Stimulated activated effector memory CD8-positive, alpha-beta T cell treated with anti-CD3 and anti-CD28 coated beads, Interleukin-12 subunit alpha, Interleukin-12 subunit beta, amount 100 ng/mL, for 72 hours (primary cell): ENCODE data around the gene ADISSP.

Source experiments
- ATAC-seq: fragments of 150-1000 bp; cut with Tn5 transposase; 2 replicates; pipeline ENCODE4 v1.10.0; 2021
- DNase-seq, 2 donors: peaks; one replicate each; pipeline ENCODE4 v3.0.0; 2021 to 2022; ENCODE audit warnings: low spot score in 2 of 2
- H3K27ac Mint-ChIP-seq: one replicate; pipeline ENCODE4 v1.8.0; 2022; ENCODE audit warnings: mild to moderate bottlenecking, mixed read lengths
- H3K36me3 Mint-ChIP-seq: one replicate; pipeline ENCODE4 v1.8.0; 2022; ENCODE audit warnings: mild to moderate bottlenecking, mixed read lengths
- H3K4me1 Mint-ChIP-seq: one replicate; pipeline ENCODE4 v1.8.0; 2022; ENCODE audit warnings: mixed read lengths
- H3K4me3 Mint-ChIP-seq: one replicate; pipeline ENCODE4 v1.8.0; 2022; ENCODE audit warnings: mild to moderate bottlenecking, mixed read lengths
- H3K9me3 Mint-ChIP-seq: one replicate; pipeline ENCODE4 v1.8.0; 2022; ENCODE audit warnings: mixed read lengths

Gene ADISSP

GRCh38 chr20:3730803-3731672 lies 36.5 kb downstream of the ADISSP start:
- Mint-ChIP-seq H3K4me3 (no peak overlapping the region), H3K4me1 (peaks cover 6% of the 10 kb centered on the region), H3K36me3 (no peaks in the 10 kb centered on the region), H3K9me3 (no peaks in the 10 kb centered on the region), H3K27ac (no peak overlapping the region)
- ATAC-seq = no peak
- DNase-seq = no peak

GRCh38 chr20:3729811-3730540 lies 37.6 kb downstream of the ADISSP start:
- H3K4me3 Mint-ChIP-seq = no peak overlapping the region
- DNase-seq (no peak), ATAC-seq (no peak)
- no peaks in the 10 kb centered on the region for H3K9me3 Mint-ChIP-seq
- H3K27ac Mint-ChIP-seq = no peak overlapping the region
- H3K4me1 Mint-ChIP-seq = peaks cover 6% of the 10 kb centered on the region
- H3K36me3 Mint-ChIP-seq = no peaks in the 10 kb centered on the region

GRCh38 chr20:3729378-3729777 lies 38.2 kb downstream of the ADISSP start:
- Mint-ChIP-seq H3K4me1 (peaks cover 6% of the 10 kb centered on the region), H3K9me3 (no peaks in the 10 kb centered on the region), H3K36me3 (no peaks in the 10 kb centered on the region), H3K4me3 (no peak overlapping the region), H3K27ac (no peak overlapping the region)
- DNase-seq = no peak
- no peak for ATAC-seq

GRCh38 chr20:3728876-3729275 lies 38.7 kb downstream of the ADISSP start:
- DNase-seq (no peak), ATAC-seq (peak; percentile 17)
- H3K27ac Mint-ChIP-seq = no peak overlapping the region
- no peak overlapping the region for H3K4me3 Mint-ChIP-seq
- H3K36me3 Mint-ChIP-seq = no peaks in the 10 kb centered on the region
- peaks cover 6% of the 10 kb centered on the region for H3K4me1 Mint-ChIP-seq
- H3K9me3 Mint-ChIP-seq = no peaks in the 10 kb centered on the region

GRCh38 chr20:3728354-3728753 lies 39.2 kb downstream of the ADISSP start:
- DNase-seq = no peak
- H3K4me3 Mint-ChIP-seq = no peak overlapping the region
- no peak overlapping the region for H3K27ac Mint-ChIP-seq
- no peaks in the 10 kb centered on the region for H3K36me3 Mint-ChIP-seq
- ATAC-seq = peak; percentile 19
- H3K9me3 Mint-ChIP-seq = no peaks in the 10 kb centered on the region
- peaks cover 6% of the 10 kb centered on the region for H3K4me1 Mint-ChIP-seq

GRCh38 chr20:3727401-3728021 lies 40.0 kb downstream of the ADISSP start:
- ATAC-seq (no peak), DNase-seq (no peak)
- Mint-ChIP-seq H3K27ac (no peak overlapping the region), H3K9me3 (no peaks in the 10 kb centered on the region), H3K4me3 (no peak overlapping the region), H3K4me1 (peaks cover 6% of the 10 kb centered on the region), H3K36me3 (no peaks in the 10 kb centered on the region)

GRCh38 chr20:3724356-3724755 lies 43.2 kb downstream of the ADISSP start:
- ATAC-seq = no peak
- H3K36me3 Mint-ChIP-seq = no peaks in the 10 kb centered on the region
- no peak overlapping the region for H3K4me3 Mint-ChIP-seq
- no peak overlapping the region for H3K27ac Mint-ChIP-seq
- no peaks in the 10 kb centered on the region for H3K9me3 Mint-ChIP-seq
- H3K4me1 Mint-ChIP-seq = no peaks in the 10 kb centered on the region
- DNase-seq = no peak

GRCh38 chr20:3723284-3723683 lies 44.3 kb downstream of the ADISSP start:
- Mint-ChIP-seq H3K27ac (no peak overlapping the region), H3K4me1 (no peaks in the 10 kb centered on the region), H3K4me3 (no peak overlapping the region), H3K36me3 (no peaks in the 10 kb centered on the region), H3K9me3 (no peaks in the 10 kb centered on the region)
- no peak for ATAC-seq
- DNase-seq = no peak

- H3K4me1 Mint-ChIP-seq = peaks cover under 1% of the 10 kb centered on the region
- DNase-seq = no peak
- no peaks in the 10 kb centered on the region for H3K9me3 Mint-ChIP-seq
- no peak for ATAC-seq
- no peak overlapping the region for H3K27ac Mint-ChIP-seq
- no peak overlapping the region for H3K4me3 Mint-ChIP-seq
- no peaks in the 10 kb centered on the region for H3K36me3 Mint-ChIP-seq
Observed at GRCh38 chr20:3721912-3722311, 45.6 kb downstream of the ADISSP start.

GRCh38 chr20:3720626-3721025 lies 46.9 kb downstream of the ADISSP start:
- Mint-ChIP-seq H3K27ac (no peak overlapping the region), H3K36me3 (no peaks in the 10 kb centered on the region), H3K4me1 (peaks cover 8% of the 10 kb centered on the region), H3K4me3 (no peak overlapping the region), H3K9me3 (no peaks in the 10 kb centered on the region)
- DNase-seq (no peak), ATAC-seq (no peak)

- no peak for ATAC-seq
- no peak overlapping the region for H3K27ac Mint-ChIP-seq
- no peak for DNase-seq
- no peaks in the 10 kb centered on the region for H3K9me3 Mint-ChIP-seq
- H3K36me3 Mint-ChIP-seq = no peaks in the 10 kb centered on the region
- H3K4me1 Mint-ChIP-seq = peaks cover 8% of the 10 kb centered on the region
- H3K4me3 Mint-ChIP-seq = no peak overlapping the region
Observed at GRCh38 chr20:3720068-3720467, 47.5 kb downstream of the ADISSP start.

GRCh38 chr20:3719046-3719445 lies 48.5 kb downstream of the ADISSP start:
- H3K27ac Mint-ChIP-seq = no peak overlapping the region
- ATAC-seq (no peak), DNase-seq (no peak)
- H3K4me3 Mint-ChIP-seq = no peak overlapping the region
- peaks cover 8% of the 10 kb centered on the region for H3K4me1 Mint-ChIP-seq
- no peaks in the 10 kb centered on the region for H3K9me3 Mint-ChIP-seq
- H3K36me3 Mint-ChIP-seq = no peaks in the 10 kb centered on the region

GRCh38 chr20:3716195-3716834 lies 51.2 kb downstream of the ADISSP start:
- no peak overlapping the region for H3K27ac Mint-ChIP-seq
- H3K4me3 Mint-ChIP-seq = no peak overlapping the region
- DNase-seq (peak in 1 of 2 donors; percentile 59), ATAC-seq (peak; percentile 82)
- H3K9me3 Mint-ChIP-seq = no peaks in the 10 kb centered on the region
- peaks cover 8% of the 10 kb centered on the region for H3K4me1 Mint-ChIP-seq
- H3K36me3 Mint-ChIP-seq = no peaks in the 10 kb centered on the region

GRCh38 chr20:3714092-3714491 lies 53.5 kb downstream of the ADISSP start:
- DNase-seq = no peak
- Mint-ChIP-seq H3K27ac (no peak overlapping the region), H3K9me3 (no peaks in the 10 kb centered on the region), H3K4me3 (no peak overlapping the region), H3K4me1 (peaks cover 18% of the 10 kb centered on the region), H3K36me3 (no peaks in the 10 kb centered on the region)
- no peak for ATAC-seq

- ATAC-seq = no peak
- no peaks in the 10 kb centered on the region for H3K36me3 Mint-ChIP-seq
- H3K27ac Mint-ChIP-seq = no peak within 1 kb of the TSS
Observed at GRCh38 chr20:3712279-3712873, 55.2 kb downstream of the ADISSP start, which contains the start of gene SIGLEC1. Gene SIGLEC1 (minus strand): TSS chr20:3712600. CDS start chr20:3707128, 5,472 bp downstream.

More at GRCh38 chr20:3712279-3712873, 55.2 kb downstream of the ADISSP start, which contains the start of gene SIGLEC1:
- DNase-seq = no peak
- H3K4me1 Mint-ChIP-seq = peaks cover 19% of the 10 kb centered on the region
- H3K4me3 Mint-ChIP-seq = no peak within 1 kb of the TSS
- H3K9me3 Mint-ChIP-seq = no peaks in the 10 kb centered on the region
